HL-60/S4 treated with phorbol 12-myristate 13-acetate at 8.2 ng/mL for 4 days and 3 days (cell line): ENCODE measurements around the gene TINCR.

Source experiments
- in situ Hi-C: fragments of 300-500 bp; cut with MboI; formaldehyde crosslinking; loops from 2 replicates; pipeline ENCODE4 v1.15.0; 2022; ENCODE audit warnings: low sequenced_read_pairs

TINCR gene

DNA sequence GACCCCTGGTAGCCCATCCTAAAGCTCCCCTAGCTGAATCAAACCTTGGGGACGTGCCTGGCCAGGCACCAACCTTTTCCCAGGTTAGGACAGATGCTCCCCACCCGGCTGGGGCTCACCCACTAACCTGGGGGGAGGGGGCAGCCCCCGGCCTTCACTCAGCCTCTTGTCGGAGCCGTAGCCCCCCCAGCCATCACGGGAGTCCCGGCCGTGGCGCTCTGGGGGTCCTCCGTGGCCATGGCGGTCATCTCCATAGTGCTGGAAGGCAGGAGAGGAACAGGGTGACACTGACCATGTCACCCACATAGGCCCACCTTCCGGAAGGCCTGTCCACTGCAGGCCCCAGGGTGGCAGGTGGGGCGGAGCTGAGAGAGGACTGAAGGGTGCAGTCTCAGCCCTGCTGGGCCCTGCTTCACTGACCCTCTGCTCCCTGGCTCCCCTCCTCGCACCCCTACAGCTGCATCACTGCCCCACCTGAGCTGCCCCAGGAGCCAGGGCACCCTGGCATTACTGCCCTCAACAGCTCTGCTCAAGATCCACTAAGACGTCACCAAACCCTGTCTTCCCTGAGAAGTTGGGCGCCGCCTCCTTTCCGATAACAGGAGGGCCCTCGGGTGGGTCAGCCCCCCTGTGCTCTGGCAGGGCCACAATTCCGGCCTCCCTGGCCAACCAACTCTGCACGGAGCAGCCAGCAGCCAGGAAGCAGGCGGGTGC, 22.6 kb upstream of the TINCR start:
- in situ Hi-C loops, result no loop called here

DNA sequence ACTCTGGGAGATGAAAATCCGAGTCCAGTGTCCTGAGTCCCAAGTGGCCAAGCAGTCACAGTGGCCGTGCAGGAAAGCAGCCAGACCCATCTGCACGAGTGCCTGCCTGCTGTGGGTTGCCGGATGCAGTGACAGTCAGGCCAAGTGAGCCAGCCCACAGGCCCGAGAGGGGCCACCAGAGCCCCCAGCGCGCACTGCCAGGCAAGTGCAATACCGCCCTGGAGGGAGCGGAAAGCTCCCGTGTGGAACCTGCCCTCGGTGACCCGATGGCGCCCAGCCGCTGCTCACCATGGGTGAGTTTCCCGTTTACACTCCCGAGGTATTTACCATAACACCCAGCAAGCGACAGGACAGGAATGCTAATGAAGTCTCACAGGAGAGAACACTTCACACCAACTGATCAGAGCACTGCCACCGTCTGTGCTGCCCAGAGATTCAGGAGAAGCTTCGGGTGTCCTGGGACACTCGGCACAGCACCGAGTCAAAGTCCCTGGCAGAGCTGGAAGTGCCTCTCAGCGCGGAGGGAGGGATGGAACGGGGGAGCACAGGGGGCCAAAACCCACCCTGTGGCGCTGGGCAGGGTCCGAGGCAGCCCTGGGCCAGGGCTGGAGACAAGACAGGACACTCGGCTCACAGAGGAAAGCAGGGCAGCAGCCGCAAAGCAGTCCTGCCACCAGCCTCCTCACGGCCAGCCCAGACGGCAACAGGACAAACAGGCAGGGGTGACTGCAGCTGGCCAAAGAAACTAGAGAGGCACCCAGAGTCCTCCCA, 21.3 kb upstream of the TINCR start:
- in situ Hi-C loops, result no loop called here

DNA sequence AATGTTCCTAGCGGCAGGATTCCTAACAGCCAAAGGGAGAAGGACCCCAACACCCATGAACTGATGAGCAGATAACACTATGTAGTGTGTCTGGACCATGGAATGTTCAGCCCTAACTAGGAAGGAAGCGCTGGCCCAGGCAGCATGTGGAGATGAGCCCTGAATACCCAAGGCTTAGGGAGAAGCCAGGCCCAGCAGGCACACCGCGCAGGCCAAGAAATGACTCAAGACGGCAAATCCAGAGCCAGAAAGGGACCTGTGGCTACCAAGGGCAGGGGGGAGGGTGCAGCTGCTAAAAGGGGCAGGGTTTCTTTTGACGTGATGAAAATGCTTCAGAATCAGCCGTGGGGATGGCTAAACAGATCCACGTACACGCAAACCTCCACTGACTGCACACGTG, 20.7 kb upstream of the TINCR start:
- in situ Hi-C loops, result no loop called here

DNA sequence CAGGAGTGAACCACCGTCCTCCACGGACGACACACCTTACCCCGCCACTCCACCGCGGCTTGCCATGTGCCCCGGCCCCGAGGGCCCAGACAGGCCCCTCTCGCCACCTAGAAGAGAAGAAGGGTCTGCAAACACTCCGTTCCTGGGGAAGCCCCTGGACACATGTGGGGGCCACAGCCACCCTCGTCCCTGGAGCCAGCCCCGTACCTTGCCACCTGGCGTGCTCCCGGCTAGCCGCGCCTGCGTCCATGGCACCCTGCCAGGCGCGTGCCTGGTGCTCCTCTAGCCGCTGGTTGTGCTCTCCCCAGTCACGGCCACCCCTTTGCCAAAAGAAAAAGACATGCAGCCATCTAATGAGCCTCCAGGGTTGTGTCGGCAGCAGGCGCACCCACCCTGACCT, 19.9 kb upstream of the TINCR start:
- in situ Hi-C loops, result no loop called here

GRCh38 chr19:5587071-5587455, 19.3 kb upstream of the TINCR start:
- in situ Hi-C loops, result no loop called here

GRCh38 chr19:5586300-5587070, 18.7 kb upstream of the TINCR start:
- in situ Hi-C loops, result no loop called here

GRCh38 chr19:5585461-5586299, 17.9 kb upstream of the TINCR start:
- in situ Hi-C loops, result no loop called here

GRCh38 chr19:5580161-5580571, 12.4 kb upstream of the TINCR start:
- in situ Hi-C loops, result no loop called here

GRCh38 chr19:5579697-5580096, 11.9 kb upstream of the TINCR start:
- in situ Hi-C loops, result no loop called here

DNA sequence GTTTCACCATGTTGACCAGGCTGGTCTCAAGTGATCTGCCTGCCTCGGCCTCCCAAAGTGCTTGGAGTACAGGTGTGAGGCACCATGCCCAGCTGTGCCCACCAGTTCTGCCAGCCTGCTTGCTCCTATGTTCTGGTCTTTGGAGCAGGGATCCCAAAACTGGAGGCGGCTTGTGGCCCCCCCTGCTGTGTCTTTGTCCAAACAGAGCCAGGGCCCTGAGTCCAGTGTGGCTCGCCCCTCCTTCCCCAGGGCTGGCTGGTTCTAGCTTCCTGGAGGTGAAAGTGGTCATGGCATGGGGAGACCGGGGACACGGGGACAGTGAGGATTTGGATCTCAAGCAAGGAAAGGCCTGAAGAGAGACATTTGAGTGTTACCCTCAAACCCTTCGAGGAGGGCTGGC, 11.5 kb upstream of the TINCR start:
- in situ Hi-C loops, result no loop called here

GRCh38 chr19:5578097-5578846, 10.5 kb upstream of the TINCR start:
- in situ Hi-C loops, result no loop called here

DNA sequence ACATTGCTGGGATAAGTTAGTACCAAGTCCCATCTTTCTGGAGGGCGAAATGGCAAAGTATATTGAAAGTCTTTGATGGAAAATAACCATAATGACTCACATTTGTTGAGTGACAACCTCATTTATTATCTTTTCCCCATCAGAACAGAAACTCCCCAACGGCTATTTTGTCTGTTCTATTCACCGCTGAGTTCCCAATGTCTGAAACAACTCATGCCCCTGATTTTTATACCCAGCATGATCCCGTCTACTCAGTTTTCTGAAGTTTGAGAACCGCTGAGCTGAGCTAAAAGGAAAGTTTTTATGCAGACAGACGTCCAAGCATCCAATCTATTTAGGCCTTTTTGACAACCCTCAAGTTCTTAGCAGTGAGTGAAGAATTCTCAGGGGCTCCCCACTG, 7.8 kb upstream of the TINCR start:
- in situ Hi-C loops, result no loop called here

GRCh38 chr19:5572556-5573286, 5.0 kb upstream of the TINCR start:
- in situ Hi-C loops, result no loop called here

- in situ Hi-C loops, result no loop called here
Observed at GRCh38 chr19:5571777-5572176, 4.0 kb upstream of the TINCR start.

GRCh38 chr19:5567970-5568407, 236 bp upstream of the TINCR start:
- in situ Hi-C loops, result no loop called here

- in situ Hi-C loops, result no loop called here
Observed at GRCh38 chr19:5564930-5565329, 2.8 kb downstream of the TINCR start.

GRCh38 chr19:5563935-5564612, 3.7 kb downstream of the TINCR start:
- in situ Hi-C loops, result no loop called here

DNA sequence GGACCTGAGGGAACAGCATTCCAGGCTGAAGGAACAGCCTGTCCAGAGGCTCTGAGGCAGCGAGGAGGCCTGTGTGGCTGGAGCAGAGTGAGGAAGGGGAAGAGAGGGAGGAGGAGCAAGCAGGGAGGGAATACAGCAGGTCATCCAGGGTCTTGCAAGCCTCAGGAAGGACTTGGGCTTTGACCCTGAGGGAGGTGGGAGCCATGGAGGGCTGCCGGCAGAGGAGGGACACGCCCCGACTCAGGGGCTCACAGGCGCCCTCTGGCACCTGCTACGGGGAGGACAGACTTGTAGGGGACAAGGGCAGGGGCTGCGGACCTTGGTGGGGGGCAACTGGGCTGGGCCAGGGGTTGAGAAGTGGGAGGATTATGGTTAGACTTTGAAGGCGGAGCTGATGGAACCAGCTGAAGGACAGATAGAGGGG, 4.7 kb downstream of the TINCR start:
- in situ Hi-C loops, result no loop called here

DNA sequence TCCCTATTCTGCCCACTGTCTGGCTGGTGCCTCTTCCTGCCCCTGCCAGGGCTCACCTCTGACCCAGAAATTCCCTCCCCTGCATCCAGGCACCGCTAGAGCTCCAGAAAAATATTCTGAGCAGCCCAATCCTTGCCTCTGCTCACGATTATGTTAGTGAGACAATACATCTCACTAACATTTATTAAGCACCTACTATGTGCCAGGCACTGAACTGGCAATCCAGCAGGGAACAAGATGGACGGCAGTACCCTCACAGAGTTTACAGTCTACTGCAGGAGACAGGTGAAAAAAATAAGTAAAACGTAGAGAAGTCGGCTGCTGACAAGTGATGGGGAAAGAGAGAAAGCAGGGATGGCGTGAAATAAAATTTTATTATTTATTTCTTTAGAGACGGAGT, 5.5 kb downstream of the TINCR start:
- in situ Hi-C loops, result no loop called here
